SHP77 (cell line): ENCODE data around the gene SEMA4D.

ENCODE experiments used
- DNase-seq, 2 experiments: peaks; one replicate each; lab custom pipeline; 2025; lab: John Stamatoyannopoulos, UW

Gene SEMA4D

GRCh38 chr9:89444925-89445765 lies 52.8 kb downstream of the SEMA4D start:
- DNase-seq: no peak

- DNase-seq: no peak
Observed at GRCh38 chr9:89444274-89444673, 53.6 kb downstream of the SEMA4D start.

- DNase-seq: no peak
Observed at GRCh38 chr9:89442981-89443814, 54.7 kb downstream of the SEMA4D start.

- no peak for DNase-seq
Observed at GRCh38 chr9:89442501-89442978, 55.4 kb downstream of the SEMA4D start.

- DNase-seq: no peak
Observed at GRCh38 chr9:89441986-89442385, 55.9 kb downstream of the SEMA4D start.

- DNase-seq: no peak
Observed at GRCh38 chr9:89441655-89441970, 56.3 kb downstream of the SEMA4D start.

- no peak for DNase-seq
Observed at GRCh38 chr9:89440951-89441654, 56.8 kb downstream of the SEMA4D start.

GRCh38 chr9:89440548-89440947 lies 57.4 kb downstream of the SEMA4D start:
- DNase-seq: no peak

GRCh38 chr9:89440046-89440445 lies 57.9 kb downstream of the SEMA4D start:
- DNase-seq: no peak

GRCh38 chr9:89439571-89439970 lies 58.3 kb downstream of the SEMA4D start:
- DNase-seq: no peak

GRCh38 chr9:89438194-89438593 lies 59.7 kb downstream of the SEMA4D start:
- DNase-seq: no peak

GRCh38 chr9:89437772-89438171 lies 60.1 kb downstream of the SEMA4D start:
- no peak for DNase-seq

GRCh38 chr9:89436963-89437625 lies 60.8 kb downstream of the SEMA4D start:
- peak; percentile 63 to 78 for DNase-seq

GRCh38 chr9:89436326-89436725 lies 61.6 kb downstream of the SEMA4D start:
- no peak for DNase-seq

- no peak for DNase-seq
Observed at GRCh38 chr9:89435071-89435823, 62.7 kb downstream of the SEMA4D start.

- no peak for DNase-seq
Observed at GRCh38 chr9:89434636-89435035, 63.3 kb downstream of the SEMA4D start.

- no peak for DNase-seq
Observed at GRCh38 chr9:89433826-89434225, 64.1 kb downstream of the SEMA4D start.

GRCh38 chr9:89432986-89433530 lies 64.9 kb downstream of the SEMA4D start:
- no peak for DNase-seq

GRCh38 chr9:89431930-89432725 lies 65.8 kb downstream of the SEMA4D start:
- no peak for DNase-seq

GRCh38 chr9:89430995-89431394 lies 66.9 kb downstream of the SEMA4D start:
- no peak for DNase-seq
